Gastroesophageal sphincter (tissue), 3 donors: ENCODE measurements around the gene EVL.

Source experiments
- CTCF ChIP-seq, 4 experiments: fragments of 200-600 bp in 2 of 4; fragments of 450-650 bp in 2 of 4; sonication (generic) in 1 of 4; IDR thresholded peaks; one replicate each; pipeline ENCODE4 v1.5.1; 2017 to 2019; ENCODE audit warnings: antibody characterized with exemption in 4 of 4, mild to moderate bottlenecking in 2 of 4, moderate library complexity in 2 of 4
- EP300 ChIP-seq: sonication (generic); formaldehyde crosslinking; IDR thresholded peaks from one replicate; pipeline ENCODE4 v1.6.1; 2017; ENCODE audit warnings: antibody characterized with exemption, mild to moderate bottlenecking
- POLR2A ChIP-seq, 2 donors: fragments of 450-650 bp; IDR thresholded peaks; one replicate each; pipeline ENCODE4 v1.6.1; 2017; ENCODE audit warnings: antibody characterized with exemption in 2 of 2, mild to moderate bottlenecking in 2 of 2, moderate library complexity in 1 of 2
- POLR2AphosphoS5 ChIP-seq: sonication (generic); formaldehyde crosslinking; IDR thresholded peaks from one replicate; pipeline ENCODE4 v1.6.1; 2017; ENCODE audit warnings: antibody characterized with exemption

DNA sequence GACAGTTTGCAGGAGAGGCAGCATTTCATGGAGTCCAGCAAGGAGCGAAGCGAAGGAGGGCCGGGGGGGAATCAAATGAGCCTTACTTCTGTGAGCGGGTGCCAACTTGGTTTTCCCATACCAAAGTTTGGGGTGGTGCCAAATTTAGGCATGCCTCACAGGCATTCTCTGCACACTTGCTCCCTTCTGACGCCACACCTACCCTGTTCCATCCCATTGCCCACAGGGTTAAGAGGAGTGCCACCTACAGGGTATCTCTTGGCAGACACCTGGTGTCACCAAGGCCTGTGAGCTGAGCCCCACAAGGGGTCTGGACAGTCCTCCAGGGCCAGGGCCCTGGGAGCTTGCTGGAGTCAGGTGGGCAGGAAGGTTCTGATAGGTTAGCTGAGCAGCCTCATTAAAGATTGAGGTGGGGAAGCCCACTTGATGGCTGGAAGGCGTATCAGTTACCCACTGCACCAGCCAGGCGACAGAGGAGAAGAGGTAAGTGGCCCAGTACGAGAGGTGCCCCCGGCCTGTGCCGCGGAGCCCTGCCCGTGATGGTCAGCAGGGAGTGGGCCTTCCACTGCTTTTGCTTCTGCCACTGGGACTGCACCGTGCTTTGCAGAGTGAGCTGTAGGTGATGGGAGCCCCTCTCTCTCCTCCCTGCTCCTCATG lies 49.0 kb downstream of the EVL start:
- TF ChIP-seq CTCF (IDR thresholded peaks at IDR 0.05) (no peak), EP300 (no peak), POLR2AphosphoS5 (no peak), POLR2A (IDR thresholded peaks at IDR 0.05) (no peak)
